ENCODE data around the gene INPP5A. TPM values are rescaled to one million over a fixed set of nuclear protein-coding genes. Genes with fewer than 3 reads are reported as not detected.

Gene INPP5A
- total RNA-seq, 4 donors from 2014 or later: 31.2 to 51.8 (median 41.5) TPM

DNA sequence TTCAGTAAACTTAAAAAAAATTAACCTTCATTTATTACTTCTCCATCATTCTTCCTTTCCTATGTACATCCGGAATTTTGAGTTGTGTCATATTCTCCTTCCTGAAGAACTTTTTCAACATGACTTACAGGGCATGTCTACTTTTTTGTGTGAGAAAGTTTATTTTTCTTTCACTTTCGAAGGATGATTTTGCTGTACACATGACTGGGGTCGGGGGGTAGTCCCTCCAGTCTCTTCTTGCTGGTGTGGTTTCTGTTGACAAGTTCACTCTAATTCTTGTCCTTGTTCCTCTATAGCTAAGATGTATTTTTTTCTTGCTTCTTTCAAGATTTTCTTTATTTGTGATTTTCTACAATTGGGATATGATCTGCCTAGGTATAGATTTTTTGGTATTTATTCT lies 55.8 kb downstream of the INPP5A start:
- TF ChIP-seq CTCF (IDR thresholded peaks at IDR 0.05) (no peak), POLR2A (IDR thresholded peaks at IDR 0.05) (no peak)
- WGBS, 2 donors: 62 to 78% methylated on average over 3 of the region's 3 CpGs
- no peak for DNase-seq (ENCODE audit: low spot score in 2 of 2)
- intact Hi-C loops (cut with DNase I; ENCODE audit: low total_unique reads): no loop called here
- H3K4me3 ChIP-seq (ENCODE audit: low read depth, poor library complexity, severe bottlenecking): no peak overlapping the region

DNA sequence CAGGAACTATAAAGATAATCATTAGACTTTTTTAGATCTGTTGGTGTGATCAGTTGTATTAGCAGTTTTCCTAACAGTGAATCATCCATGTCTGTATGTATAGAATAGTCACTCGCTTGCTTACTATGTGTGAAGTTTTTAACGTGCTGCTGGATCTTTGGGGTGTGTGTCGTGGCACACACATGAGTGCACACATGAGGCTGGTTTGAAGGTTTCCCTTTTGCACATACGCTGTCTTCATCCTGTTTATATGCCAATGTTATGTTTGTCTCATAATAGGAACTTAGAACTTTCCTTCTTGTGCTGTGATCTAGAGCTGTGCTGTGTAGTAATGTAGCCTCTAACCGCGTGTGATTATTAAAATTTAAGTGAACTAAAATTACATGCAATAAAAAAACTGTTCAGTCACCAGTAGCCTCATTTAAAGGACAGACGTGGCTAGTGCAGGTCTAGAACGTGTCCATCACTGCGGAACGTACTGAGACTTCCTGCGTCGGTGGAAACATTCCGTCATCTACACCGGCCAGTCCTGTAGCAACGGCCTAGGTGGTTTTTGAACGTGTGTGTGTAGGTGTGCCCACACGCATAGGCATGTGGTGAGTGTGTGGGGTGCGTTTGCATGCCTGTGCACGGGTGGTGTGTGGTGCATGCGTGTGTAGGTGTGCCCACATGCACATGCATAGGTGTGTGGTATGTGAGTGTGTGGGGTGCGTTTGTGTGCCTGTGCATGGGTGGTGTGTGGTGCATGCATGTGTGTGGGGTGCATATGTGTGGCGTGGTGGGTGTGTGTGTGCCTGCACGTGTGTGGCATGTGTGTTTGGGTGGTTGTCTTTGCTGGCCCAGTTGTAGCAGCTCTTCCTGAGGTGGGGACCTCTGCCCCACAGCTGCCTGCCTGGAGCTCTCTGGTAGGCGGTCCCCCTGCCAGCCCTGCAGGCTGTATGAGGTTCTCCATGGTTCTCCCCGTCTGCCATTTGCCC lies 56.6 kb downstream of the INPP5A start:
- no peak overlapping the region for H3K4me3 ChIP-seq (ENCODE audit: low read depth, poor library complexity, severe bottlenecking)
- intact Hi-C loops (cut with DNase I; ENCODE audit: low total_unique reads): no loop called here
- 70 to 77% methylated on average over 25 of the region's 25 CpGs for WGBS, 2 donors
- DNase-seq (ENCODE audit: low spot score in 2 of 2): no peak
- TF ChIP-seq CTCF (IDR thresholded peaks at IDR 0.05) (no peak), POLR2A (IDR thresholded peaks at IDR 0.05) (no peak)

- no peak for TF ChIP-seq CTCF (IDR thresholded peaks at IDR 0.05)
- no peak for TF ChIP-seq POLR2A (IDR thresholded peaks at IDR 0.05)
- intact Hi-C loops (cut with DNase I; ENCODE audit: low total_unique reads): no loop called here
- WGBS, 2 donors: 81 to 88% methylated on average over 11 of the region's 11 CpGs
- no peak overlapping the region for H3K4me3 ChIP-seq (ENCODE audit: low read depth, poor library complexity, severe bottlenecking)
- DNase-seq (ENCODE audit: low spot score in 2 of 2): no peak
Observed at GRCh38 chr10:132595021-132595420, 57.4 kb downstream of the INPP5A start.

GRCh38 chr10:132595854-132596253 lies 58.3 kb downstream of the INPP5A start:
- TF ChIP-seq POLR2A (IDR thresholded peaks at IDR 0.05) (no peak), CTCF (IDR thresholded peaks at IDR 0.05) (no peak)
- intact Hi-C loops (cut with DNase I; ENCODE audit: low total_unique reads): no loop called here
- WGBS, 2 donors: 67 to 74% methylated on average over 7 of the region's 7 CpGs
- DNase-seq (ENCODE audit: low spot score in 2 of 2): no peak
- H3K4me3 ChIP-seq (ENCODE audit: low read depth, poor library complexity, severe bottlenecking): no peak overlapping the region

- DNase-seq (ENCODE audit: low spot score in 2 of 2): no peak
- WGBS, 2 donors: 81 to 96% methylated on average over 20 to 21 of the region's 21 CpGs
- TF ChIP-seq POLR2A (IDR thresholded peaks at IDR 0.05) (no peak), CTCF (IDR thresholded peaks at IDR 0.05) (no peak)
- intact Hi-C loops (cut with DNase I; ENCODE audit: low total_unique reads): no loop called here
- no peak overlapping the region for H3K4me3 ChIP-seq (ENCODE audit: low read depth, poor library complexity, severe bottlenecking)
Observed at GRCh38 chr10:132596742-132597279, 59.2 kb downstream of the INPP5A start.

Measured in lower leg skin (tissue), 4 donors.